ENCODE measurements around the gene CCDC102B. TPM values are rescaled to one million over a fixed set of nuclear protein-coding genes. Genes with fewer than 3 reads are reported as not detected.

The CCDC102B gene
- total and polyA plus RNA-seq, 2 experiments from 2014 or later = 1.3 to 2.1 TPM

- TF ChIP-seq REST (IDR thresholded peaks at IDR 0.05; ENCODE audit: unreplicated experiment) = no peak
- TF ChIP-seq CREB1 (CRISPR knock-in tag; IDR thresholded peaks at IDR 0.05; ENCODE audit: low read depth) = no peak
- no peak for TF ChIP-seq EZH2 (IDR thresholded peaks at IDR 0.05; ENCODE audit: low read depth, unreplicated experiment)
- no peak for TF ChIP-seq ZNF331 (CRISPR knock-in tag; IDR thresholded peaks at IDR 0.05; ENCODE audit: low read depth)
These were observed 273.8 kb downstream of the CCDC102B start (continued) for GRCh38 chr18:69071680-69072079.

- Mint-ChIP-seq H3K36me3 (ENCODE audit: low read depth) (no peaks in the 10 kb centered on the region), H3K27ac (no peak overlapping the region), H3K4me1 (peaks cover 2% of the 10 kb centered on the region; the same call in 2 of the 3 replicates), H3K27me3 (ENCODE audit: insufficient read depth, low read depth, poor library complexity) (no peaks in the 10 kb centered on the region), H3K9me3 (no peaks in the 10 kb centered on the region), H3K4me3 (no peak overlapping the region)
- no peaks in the 10 kb centered on the region for H3K36me3 ChIP-seq (ENCODE audit: insufficient read depth)
- no peak overlapping the region for H3K4me2 ChIP-seq
- H3K9me2 ChIP-seq (ENCODE audit: insufficient read depth) = no peaks in the 10 kb centered on the region; the same call in 1 of the 2 replicates
- ATAC-seq = no peak
- no peaks in the 10 kb centered on the region for H3K27me3 ChIP-seq (ENCODE audit: insufficient read depth)
- H3F3A ChIP-seq (replicated peaks; ENCODE audit: low read depth) = no peaks in the 10 kb centered on the region
- H4K20me1 ChIP-seq (replicated peaks; ENCODE audit: insufficient read depth) = no peaks in the 10 kb centered on the region
- H3K4me3 ChIP-seq = no peak overlapping the region
- H3K79me2 ChIP-seq (replicated peaks; ENCODE audit: insufficient read depth) = no peaks in the 10 kb centered on the region
- H2AFZ ChIP-seq = no peak overlapping the region
- H3K4me1 ChIP-seq (ENCODE audit: insufficient read depth) = peaks cover 7% of the 10 kb centered on the region; the same call in 1 of the 2 replicates
- DNase-seq (ENCODE audit: low spot score) = no peak
- H3K27ac ChIP-seq (ENCODE audit: low read depth) = no peak overlapping the region
- TF ChIP-seq, protein P1, sequence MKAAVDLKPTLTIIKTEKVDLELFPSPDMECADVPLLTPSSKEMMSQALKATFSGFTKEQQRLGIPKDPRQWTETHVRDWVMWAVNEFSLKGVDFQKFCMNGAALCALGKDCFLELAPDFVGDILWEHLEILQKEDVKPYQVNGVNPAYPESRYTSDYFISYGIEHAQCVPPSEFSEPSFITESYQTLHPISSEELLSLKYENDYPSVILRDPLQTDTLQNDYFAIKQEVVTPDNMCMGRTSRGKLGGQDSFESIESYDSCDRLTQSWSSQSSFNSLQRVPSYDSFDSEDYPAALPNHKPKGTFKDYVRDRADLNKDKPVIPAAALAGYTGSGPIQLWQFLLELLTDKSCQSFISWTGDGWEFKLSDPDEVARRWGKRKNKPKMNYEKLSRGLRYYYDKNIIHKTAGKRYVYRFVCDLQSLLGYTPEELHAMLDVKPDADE (IDR thresholded peaks at IDR 0.05) = no peak
- TF ChIP-seq CREB1 (CRISPR knock-in tag; IDR thresholded peaks at IDR 0.05; ENCODE audit: low read depth) = no peak
- no peak for TF ChIP-seq CTCF (conservative IDR thresholded peaks at IDR 0.05; ENCODE audit: low read depth in 2 of 2)
- TF ChIP-seq ZNF331 (CRISPR knock-in tag; IDR thresholded peaks at IDR 0.05; ENCODE audit: low read depth) = no peak
- TF ChIP-seq ZNF462 (CRISPR knock-in tag; IDR thresholded peaks at IDR 0.05) = no peak
- TF ChIP-seq POLR2AphosphoS5 (IDR thresholded peaks at IDR 0.05; ENCODE audit: low read depth) = no peak
- no peak for TF ChIP-seq ZNF114 (CRISPR knock-in tag; IDR thresholded peaks at IDR 0.05)
- TF ChIP-seq EZH2 (IDR thresholded peaks at IDR 0.05; ENCODE audit: low read depth, unreplicated experiment) = no peak
These were observed 284.0 kb downstream of the CCDC102B start for GRCh38 chr18:69081846-69082245.
